ENCODE measurements around the gene MPHOSPH6. TPM values are rescaled to one million over a fixed set of nuclear protein-coding genes. Genes with fewer than 3 reads are reported as not detected.
A peak's percentile ranks its signal among the peaks of the same experiment; 100 is the strongest.
"Not testable (repeated sequence)": the region's sequence is repeated elsewhere in the genome, so short reads cannot be mapped to it uniquely, and the experiment has no call there.

MPHOSPH6 gene
- total RNA-seq, 1 donor from 2014 or later: 23.7 TPM

GRCh38 chr16:82146957-82147356, 23.1 kb downstream of the MPHOSPH6 start:
- no peak overlapping the region for H3K4me3 Mint-ChIP-seq (ENCODE audit: unreplicated experiment)
- no peaks in the 10 kb centered on the region for H3K27me3 ChIP-seq (ENCODE audit: insufficient read depth, low read length)
- H3K27ac Mint-ChIP-seq (ENCODE audit: unreplicated experiment): no peak overlapping the region
- no peaks in the 10 kb centered on the region for H3K79me2 ChIP-seq (ENCODE audit: insufficient read depth, low read length)
- H3K4me3 ChIP-seq (ENCODE audit: insufficient read depth, low read depth, low read length): no peak overlapping the region
- no peak for DNase-seq (ENCODE audit: low read depth)
- no peak for TF ChIP-seq CTCF (IDR thresholded peaks at IDR 0.05; ENCODE audit: insufficient read depth, low read depth, low read length)
- no peak for TF ChIP-seq EZH2 (IDR thresholded peaks at IDR 0.05; ENCODE audit: insufficient read depth, low read length)
- H3K9ac ChIP-seq (ENCODE audit: low read length): no peak overlapping the region
- no peaks in the 10 kb centered on the region for H3K9me3 Mint-ChIP-seq (ENCODE audit: unreplicated experiment)
- no peaks in the 10 kb centered on the region for H3K4me1 ChIP-seq (ENCODE audit: insufficient read depth, low read length)
- H3K36me3 Mint-ChIP-seq (ENCODE audit: low read depth, unreplicated experiment): peaks cover 15% of the 10 kb centered on the region
- FAIRE-seq: no peak
- H3K4me2 ChIP-seq (ENCODE audit: low read length): no peak overlapping the region
- H3K4me1 Mint-ChIP-seq (ENCODE audit: low read depth, unreplicated experiment): peaks cover under 1% of the 10 kb centered on the region
- no peaks in the 10 kb centered on the region for H4K20me1 ChIP-seq (ENCODE audit: insufficient read depth, low read length)
- no peak overlapping the region for H2AFZ ChIP-seq (ENCODE audit: low read depth, low read length)
- no peaks in the 10 kb centered on the region for H3K27me3 Mint-ChIP-seq (ENCODE audit: low read depth, unreplicated experiment)
- no peaks in the 10 kb centered on the region for H3K9me3 ChIP-seq (ENCODE audit: insufficient read depth, low read depth, low read length)
- H3K27ac ChIP-seq (ENCODE audit: low read depth, low read length): no peak overlapping the region
- peaks cover 20% of the 10 kb centered on the region for H3K36me3 ChIP-seq (ENCODE audit: insufficient read depth, low read length)

- Mint-ChIP-seq H3K4me1 (ENCODE audit: low read depth, unreplicated experiment) (no peaks in the 10 kb centered on the region), H3K4me3 (ENCODE audit: unreplicated experiment) (no peak overlapping the region), H3K36me3 (ENCODE audit: low read depth, unreplicated experiment) (peaks cover 15% of the 10 kb centered on the region), H3K27ac (ENCODE audit: unreplicated experiment) (no peak overlapping the region), H3K27me3 (ENCODE audit: low read depth, unreplicated experiment) (no peaks in the 10 kb centered on the region), H3K9me3 (ENCODE audit: unreplicated experiment) (no peaks in the 10 kb centered on the region)
- Histone ChIP-seq H3K36me3 (ENCODE audit: insufficient read depth, low read length) (peaks cover 20% of the 10 kb centered on the region), H3K27ac (ENCODE audit: low read depth, low read length) (no peak overlapping the region), H3K79me2 (ENCODE audit: insufficient read depth, low read length) (no peaks in the 10 kb centered on the region), H3K4me3 (ENCODE audit: insufficient read depth, low read depth, low read length) (no peak overlapping the region), H2AFZ (ENCODE audit: low read depth, low read length) (no peak overlapping the region), H4K20me1 (ENCODE audit: insufficient read depth, low read length) (no peaks in the 10 kb centered on the region), H3K9me3 (ENCODE audit: insufficient read depth, low read depth, low read length) (no peaks in the 10 kb centered on the region), H3K4me1 (ENCODE audit: insufficient read depth, low read length) (no peaks in the 10 kb centered on the region), H3K9ac (ENCODE audit: low read length) (no peak overlapping the region), H3K27me3 (ENCODE audit: insufficient read depth, low read length) (no peaks in the 10 kb centered on the region), H3K4me2 (ENCODE audit: low read length) (no peak overlapping the region)
- no peak for DNase-seq (ENCODE audit: low read depth)
- TF ChIP-seq CTCF (IDR thresholded peaks at IDR 0.05; ENCODE audit: insufficient read depth, low read depth, low read length) (no peak), EZH2 (IDR thresholded peaks at IDR 0.05; ENCODE audit: insufficient read depth, low read length) (no peak)
- FAIRE-seq: no peak
Observed at GRCh38 chr16:82146556-82146955, 23.5 kb downstream of the MPHOSPH6 start.

- FAIRE-seq; H3K9me3 Mint-ChIP-seq (ENCODE audit: unreplicated experiment); H3K27ac ChIP-seq (ENCODE audit: low read depth, low read length); H2AFZ ChIP-seq (ENCODE audit: low read depth, low read length); H3K27ac Mint-ChIP-seq (ENCODE audit: unreplicated experiment); H3K4me3 ChIP-seq (ENCODE audit: insufficient read depth, low read depth, low read length); DNase-seq (ENCODE audit: low read depth); H3K27me3 Mint-ChIP-seq (ENCODE audit: low read depth, unreplicated experiment); H3K4me1 ChIP-seq (ENCODE audit: insufficient read depth, low read length); H3K9ac ChIP-seq (ENCODE audit: low read length); H3K4me2 ChIP-seq (ENCODE audit: low read length); H4K20me1 ChIP-seq (ENCODE audit: insufficient read depth, low read length); H3K27me3 ChIP-seq (ENCODE audit: insufficient read depth, low read length); H3K9me3 ChIP-seq (ENCODE audit: insufficient read depth, low read depth, low read length); H3K4me1 Mint-ChIP-seq (ENCODE audit: low read depth, unreplicated experiment); H3K36me3 Mint-ChIP-seq (ENCODE audit: low read depth, unreplicated experiment); H3K36me3 ChIP-seq (ENCODE audit: insufficient read depth, low read length); H3K79me2 ChIP-seq (ENCODE audit: insufficient read depth, low read length): not testable (repeated sequence)
- peak overlapping the region; percentile 67 for H3K4me3 Mint-ChIP-seq (ENCODE audit: unreplicated experiment)
Observed at GRCh38 chr16:82139286-82139571, 30.8 kb downstream of the MPHOSPH6 start.

Data from astrocyte (in vitro differentiated cells and primary cell).